ENCODE results near the gene SMCO2. TPM values are rescaled to one million over a fixed set of nuclear protein-coding genes. Genes with fewer than 3 reads are reported as not detected.

Gene SMCO2
- total RNA-seq, 1 donor from 2014 or later, result 0.47 TPM

GRCh38 chr12:27424631-27425230, 21.8 kb upstream of the SMCO2 start:
- Histone ChIP-seq H3K4me3 (no peak overlapping the region), H3K27me3 (ENCODE audit: low read depth) (no peaks in the 10 kb centered on the region), H3K4me1 (no peaks in the 10 kb centered on the region), H3K27ac (no peak overlapping the region), H3K36me3 (no peaks in the 10 kb centered on the region), H3K9me3 (no peaks in the 10 kb centered on the region)
- DNase-seq (no peak), ATAC-seq (peak in 1 of 2 donors; percentile 68)
- intact Hi-C loops (cut with DNase I), result loop anchor here (5.0 kb wide), 1 partner anchor 228 kb away; no protein-coding TSS in a partner anchor
- TF ChIP-seq CTCF (IDR thresholded peaks at IDR 0.05), result peak; percentile 46

GRCh38 chr12:27425306-27425705, 21.2 kb upstream of the SMCO2 start:
- DNase-seq (no peak), ATAC-seq (no peak)
- H3K36me3 ChIP-seq, result no peaks in the 10 kb centered on the region
- no peaks in the 10 kb centered on the region for H3K9me3 ChIP-seq
- H3K4me3 ChIP-seq, result no peak overlapping the region
- intact Hi-C loops (cut with DNase I), result no loop called here
- no peaks in the 10 kb centered on the region for H3K4me1 ChIP-seq
- no peaks in the 10 kb centered on the region for H3K27me3 ChIP-seq (ENCODE audit: low read depth)
- H3K27ac ChIP-seq, result no peak overlapping the region
- TF ChIP-seq CTCF (IDR thresholded peaks at IDR 0.05), result no peak

- DNase-seq, result no peak
- Histone ChIP-seq H3K4me3 (no peak overlapping the region), H3K4me1 (no peaks in the 10 kb centered on the region), H3K27me3 (ENCODE audit: low read depth) (no peaks in the 10 kb centered on the region), H3K36me3 (no peaks in the 10 kb centered on the region), H3K9me3 (no peaks in the 10 kb centered on the region), H3K27ac (no peak overlapping the region)
- TF ChIP-seq CTCF (IDR thresholded peaks at IDR 0.05), result no peak
- intact Hi-C loops (cut with DNase I), result no loop called here
- no peak for ATAC-seq
Measured at GRCh38 chr12:27426743-27427487, 19.6 kb upstream of the SMCO2 start.

GRCh38 chr12:27427824-27428223, 18.7 kb upstream of the SMCO2 start:
- no peaks in the 10 kb centered on the region for H3K27me3 ChIP-seq (ENCODE audit: low read depth)
- H3K4me3 ChIP-seq, result no peak overlapping the region
- ATAC-seq, result no peak
- no peaks in the 10 kb centered on the region for H3K9me3 ChIP-seq
- no peak for DNase-seq
- no peak for TF ChIP-seq CTCF (IDR thresholded peaks at IDR 0.05)
- intact Hi-C loops (cut with DNase I), result no loop called here
- no peak overlapping the region for H3K27ac ChIP-seq
- no peaks in the 10 kb centered on the region for H3K4me1 ChIP-seq
- no peaks in the 10 kb centered on the region for H3K36me3 ChIP-seq

GRCh38 chr12:27428466-27428865, 18.1 kb upstream of the SMCO2 start:
- ATAC-seq, result no peak
- intact Hi-C loops (cut with DNase I), result no loop called here
- Histone ChIP-seq H3K4me1 (no peaks in the 10 kb centered on the region), H3K4me3 (no peak overlapping the region), H3K27ac (no peak overlapping the region), H3K27me3 (ENCODE audit: low read depth) (no peaks in the 10 kb centered on the region), H3K36me3 (no peaks in the 10 kb centered on the region), H3K9me3 (no peaks in the 10 kb centered on the region)
- TF ChIP-seq CTCF (IDR thresholded peaks at IDR 0.05), result no peak
- no peak for DNase-seq

Measured in lower lobe of right lung (tissue), 2 donors.